NCI-H2107 (cell line): ENCODE data around the gene JSRP1.

Experiments used
- DNase-seq: peaks from one replicate; lab custom pipeline; 2025; lab: John Stamatoyannopoulos, UW

JSRP1 gene

GRCh38 chr19:2216361-2217225, 39.6 kb downstream of the JSRP1 start:
- no peak for DNase-seq

GRCh38 chr19:2215281-2215751, 40.9 kb downstream of the JSRP1 start:
- DNase-seq = no peak

- no peak for DNase-seq
Measured at GRCh38 chr19:2214251-2214650, 42.0 kb downstream of the JSRP1 start.

GRCh38 chr19:2213799-2214198, 42.4 kb downstream of the JSRP1 start:
- no peak for DNase-seq

GRCh38 chr19:2212861-2213711, 43.1 kb downstream of the JSRP1 start:
- DNase-seq = no peak

GRCh38 chr19:2210987-2211740, 45.1 kb downstream of the JSRP1 start:
- no peak for DNase-seq

- DNase-seq = no peak
Measured at GRCh38 chr19:2210206-2210605, 46.0 kb downstream of the JSRP1 start.

GRCh38 chr19:2209408-2209807, 46.8 kb downstream of the JSRP1 start:
- DNase-seq = no peak

- DNase-seq = no peak
Measured at GRCh38 chr19:2208975-2209374, 47.2 kb downstream of the JSRP1 start.

GRCh38 chr19:2207991-2208860, 48.0 kb downstream of the JSRP1 start:
- no peak for DNase-seq

GRCh38 chr19:2207008-2207407, 49.2 kb downstream of the JSRP1 start:
- DNase-seq = no peak

- DNase-seq = no peak
Measured at GRCh38 chr19:2202366-2202765, 53.9 kb downstream of the JSRP1 start.
